ENCODE results near the gene KIF19. TPM values are rescaled to one million over a fixed set of nuclear protein-coding genes. Genes with fewer than 3 reads are reported as not detected.
"Not testable (repeated sequence)": the region's sequence is repeated elsewhere in the genome, so short reads cannot be mapped to it uniquely, and the experiment has no call there.

Gene KIF19
- total RNA-seq, 1 donor, result not detected

DNA sequence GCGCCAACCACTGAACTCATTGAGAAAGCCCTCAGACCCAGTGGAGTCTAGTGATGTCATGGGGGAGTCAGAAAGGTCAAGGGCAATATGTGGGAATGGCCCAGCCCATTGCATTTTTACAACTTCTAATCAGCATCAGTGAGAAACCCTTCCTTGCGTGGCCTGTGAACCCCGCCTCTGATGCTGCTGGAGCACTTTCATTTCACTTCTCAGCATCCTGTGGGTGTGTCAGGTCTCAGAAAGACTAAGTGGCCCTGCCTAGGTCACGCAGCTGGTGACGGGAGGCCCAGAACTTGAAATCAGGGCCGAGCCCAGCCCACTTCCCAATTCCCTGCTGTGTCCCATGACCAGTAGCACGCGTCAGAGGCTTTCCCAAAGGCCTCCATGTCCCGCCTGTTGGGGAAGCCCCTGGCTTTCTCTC lies 45.9 kb upstream of the KIF19 start:
- H3K4me1 ChIP-seq (ENCODE audit: insufficient read depth, low read length), result peaks cover 3% of the 10 kb centered on the region
- no peak for DNase-seq (ENCODE audit: insufficient read length, low spot score, missing footprints)
- H3K27me3 ChIP-seq (ENCODE audit: insufficient read depth, low read length), result peaks cover 5% of the 10 kb centered on the region
- H4K20me1 ChIP-seq (ENCODE audit: insufficient read depth, low read length), result no peaks in the 10 kb centered on the region
- H3K4me3 ChIP-seq (ENCODE audit: insufficient read depth, low read length), result no peak overlapping the region
- H3K9me3 ChIP-seq (ENCODE audit: low read depth, low read length), result no peaks in the 10 kb centered on the region
- no peak overlapping the region for H3K27ac ChIP-seq (ENCODE audit: low read depth, low read length)
- H3K79me2 ChIP-seq (ENCODE audit: insufficient read depth, low read length), result no peaks in the 10 kb centered on the region
- H2AFZ ChIP-seq (ENCODE audit: low read length), result no peak overlapping the region
- H3K36me3 ChIP-seq (ENCODE audit: insufficient read depth, low read length), result no peaks in the 10 kb centered on the region
- H3K4me2 ChIP-seq (ENCODE audit: insufficient read depth, low read length), result no peak overlapping the region
- no peak for TF ChIP-seq CTCF (IDR thresholded peaks at IDR 0.05; ENCODE audit: extremely low read depth, low read depth, low read length)

- Histone ChIP-seq H4K20me1 (ENCODE audit: insufficient read depth, low read length) (no peaks in the 10 kb centered on the region), H3K36me3 (ENCODE audit: insufficient read depth, low read length) (no peaks in the 10 kb centered on the region), H2AFZ (ENCODE audit: low read length) (no peak overlapping the region), H3K4me1 (ENCODE audit: insufficient read depth, low read length) (no peaks in the 10 kb centered on the region), H3K4me2 (ENCODE audit: insufficient read depth, low read length) (no peak overlapping the region), H3K79me2 (ENCODE audit: insufficient read depth, low read length) (no peaks in the 10 kb centered on the region), H3K27me3 (ENCODE audit: insufficient read depth, low read length) (no peaks in the 10 kb centered on the region), H3K4me3 (ENCODE audit: insufficient read depth, low read length) (no peak overlapping the region), H3K9me3 (ENCODE audit: low read depth, low read length) (no peaks in the 10 kb centered on the region), H3K27ac (ENCODE audit: low read depth, low read length) (no peak overlapping the region)
- no peak for TF ChIP-seq CTCF (IDR thresholded peaks at IDR 0.05; ENCODE audit: extremely low read depth, low read depth, low read length)
- DNase-seq (ENCODE audit: insufficient read length, low spot score, missing footprints), result no peak
Observed at GRCh38 chr17:74281799-74282198, 44.2 kb upstream of the KIF19 start.

GRCh38 chr17:74282274-74282586 lies 43.8 kb upstream of the KIF19 start:
- H3K4me2 ChIP-seq (ENCODE audit: insufficient read depth, low read length); H3K4me3 ChIP-seq (ENCODE audit: insufficient read depth, low read length); H2AFZ ChIP-seq (ENCODE audit: low read length); DNase-seq (ENCODE audit: insufficient read length, low spot score, missing footprints); H3K36me3 ChIP-seq (ENCODE audit: insufficient read depth, low read length); H3K79me2 ChIP-seq (ENCODE audit: insufficient read depth, low read length); H3K9me3 ChIP-seq (ENCODE audit: low read depth, low read length); H3K27me3 ChIP-seq (ENCODE audit: insufficient read depth, low read length); H3K27ac ChIP-seq (ENCODE audit: low read depth, low read length); H4K20me1 ChIP-seq (ENCODE audit: insufficient read depth, low read length); H3K4me1 ChIP-seq (ENCODE audit: insufficient read depth, low read length): not testable (repeated sequence)

- peak; percentile 83 for DNase-seq (ENCODE audit: insufficient read length, low spot score, missing footprints)
- no peak for TF ChIP-seq CTCF (IDR thresholded peaks at IDR 0.05; ENCODE audit: extremely low read depth, low read depth, low read length)
- no peaks in the 10 kb centered on the region for H3K4me1 ChIP-seq (ENCODE audit: insufficient read depth, low read length)
Observed at GRCh38 chr17:74282587-74283370, 43.2 kb upstream of the KIF19 start.

More at GRCh38 chr17:74282587-74283370, 43.2 kb upstream of the KIF19 start:
- Histone ChIP-seq H3K27ac (ENCODE audit: low read depth, low read length) (no peak overlapping the region), H2AFZ (ENCODE audit: low read length) (no peak overlapping the region), H3K4me2 (ENCODE audit: insufficient read depth, low read length) (no peak overlapping the region), H3K4me3 (ENCODE audit: insufficient read depth, low read length) (no peak overlapping the region), H3K9me3 (ENCODE audit: low read depth, low read length) (no peaks in the 10 kb centered on the region), H3K36me3 (ENCODE audit: insufficient read depth, low read length) (no peaks in the 10 kb centered on the region), H4K20me1 (ENCODE audit: insufficient read depth, low read length) (no peaks in the 10 kb centered on the region), H3K79me2 (ENCODE audit: insufficient read depth, low read length) (no peaks in the 10 kb centered on the region), H3K27me3 (ENCODE audit: insufficient read depth, low read length) (no peaks in the 10 kb centered on the region)

Data from osteoblast (primary cell).